GM20000 (cell line): ENCODE measurements around the gene CACNG7.

ENCODE experiments used
- DNase-seq: peaks from one replicate; pipeline ENCODE4 v3.0.0; 2012; ENCODE audit warnings: low spot score
- CTCF ChIP-seq: IDR thresholded peaks from 2 replicates; pipeline ENCODE4 v1.5.1; 2012; ENCODE audit warnings: mild to moderate bottlenecking, control low read depth; ENCODE audit errors: extremely low read depth, missing control alignments

Gene CACNG7

GRCh38 chr19:53892301-53892980 is 16.6 kb upstream of the CACNG7 start:
- no peak for DNase-seq
- TF ChIP-seq CTCF, result no peak

- no peak for TF ChIP-seq CTCF
- DNase-seq, result no peak
These were observed 16.1 kb upstream of the CACNG7 start for GRCh38 chr19:53892981-53893325.

- no peak for TF ChIP-seq CTCF
- no peak for DNase-seq
These were observed 14.4 kb upstream of the CACNG7 start for GRCh38 chr19:53894707-53895106.

GRCh38 chr19:53896682-53897081 is 12.4 kb upstream of the CACNG7 start:
- TF ChIP-seq CTCF, result no peak
- DNase-seq, result no peak

DNA sequence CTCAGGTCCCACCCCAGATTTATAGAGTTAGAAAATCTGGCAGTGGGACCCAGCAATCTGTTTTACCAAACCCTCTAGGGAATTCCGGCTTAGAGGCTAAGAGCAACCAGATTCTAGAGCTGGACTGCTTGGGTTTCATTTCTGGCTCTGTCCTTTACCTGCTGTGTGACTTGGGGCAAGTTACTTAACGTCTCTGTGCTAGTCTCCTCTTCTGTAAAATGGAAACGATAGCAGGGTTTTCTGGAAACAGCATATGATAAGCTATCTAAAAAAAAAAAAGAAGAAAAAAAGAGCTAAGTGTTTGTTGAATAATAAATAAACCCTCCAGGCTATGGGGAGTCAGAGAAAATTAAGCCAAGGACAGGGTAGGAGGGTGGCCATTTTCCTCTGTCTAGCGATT is 11.6 kb upstream of the CACNG7 start:
- no peak for TF ChIP-seq CTCF
- DNase-seq, result no peak

DNA sequence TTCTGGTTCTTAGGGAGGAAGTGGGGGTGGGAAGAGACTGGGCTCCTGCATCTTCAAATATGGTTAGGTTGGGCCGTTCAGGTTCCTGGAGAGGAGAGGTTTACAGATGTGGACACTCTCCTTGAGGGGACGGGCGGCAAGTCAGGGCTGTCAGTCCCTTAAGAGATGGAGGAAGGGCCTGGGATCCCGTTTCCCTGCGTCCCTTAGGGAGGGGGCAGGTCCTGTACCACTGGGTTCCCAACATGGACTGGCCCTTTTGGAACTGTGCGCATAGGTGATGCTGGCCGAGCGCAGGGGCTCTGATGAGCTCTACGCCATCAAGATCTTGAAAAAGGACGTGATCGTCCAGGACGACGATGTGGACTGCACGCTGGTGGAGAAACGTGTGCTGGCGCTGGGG is 10.9 kb upstream of the CACNG7 start:
- no peak for TF ChIP-seq CTCF
- no peak for DNase-seq

- no peak for DNase-seq
- TF ChIP-seq CTCF, result no peak
These were observed 10.3 kb upstream of the CACNG7 start for GRCh38 chr19:53898636-53899341.
